SH-SY5Y (cell line): Measurements from ENCODE around the gene GIT1.

Source experiments
- GATA2 ChIP-seq: IDR thresholded peaks from 2 replicates; pipeline ENCODE4 v1.6.1; 2011; ENCODE audit warnings: mild to moderate bottlenecking, low read depth, low read length
- GATA3 ChIP-seq: IDR thresholded peaks from 2 replicates; pipeline ENCODE4 v1.6.1; 2011; ENCODE audit warnings: low read depth, mild to moderate bottlenecking, low read length, moderate library complexity

Gene GIT1

GRCh38 chr17:29611351-29612093 is 22.1 kb upstream of the GIT1 start:
- TF ChIP-seq GATA3 (no peak), GATA2 (no peak)

GRCh38 chr17:29610395-29610794 is 20.9 kb upstream of the GIT1 start:
- TF ChIP-seq GATA2, result no peak

GRCh38 chr17:29608986-29609385 is 19.5 kb upstream of the GIT1 start:
- TF ChIP-seq GATA2, result no peak
- TF ChIP-seq GATA3, result no peak

- no peak for TF ChIP-seq GATA3
- TF ChIP-seq GATA2, result no peak
Measured at GRCh38 chr17:29607557-29608195, 18.2 kb upstream of the GIT1 start.

GRCh38 chr17:29603109-29603674 is 13.7 kb upstream of the GIT1 start:
- TF ChIP-seq GATA3, result no peak
- TF ChIP-seq GATA2, result no peak

GRCh38 chr17:29597361-29598172 is 8.1 kb upstream of the GIT1 start:
- TF ChIP-seq GATA3, result no peak
- no peak for TF ChIP-seq GATA2

GRCh38 chr17:29596811-29597210 is 7.4 kb upstream of the GIT1 start:
- TF ChIP-seq GATA2 (no peak), GATA3 (no peak)

GRCh38 chr17:29595943-29596774 is 6.7 kb upstream of the GIT1 start:
- TF ChIP-seq GATA2 (no peak), GATA3 (no peak)

GRCh38 chr17:29595107-29595942 is 5.9 kb upstream of the GIT1 start:
- TF ChIP-seq GATA3 (no peak), GATA2 (no peak)

- no peak for TF ChIP-seq GATA2
- TF ChIP-seq GATA3, result no peak
Measured at GRCh38 chr17:29594519-29595090, 5.2 kb upstream of the GIT1 start.

- TF ChIP-seq GATA2, result no peak
- TF ChIP-seq GATA3, result no peak
Measured at GRCh38 chr17:29593591-29594518, 4.4 kb upstream of the GIT1 start.
